OCI-LY3 (cell line): ENCODE data around the gene SLC4A9.

Experiments used
- H2AFZ ChIP-seq: fragments of 200-600, 300-600 bp; shearing (Covaris generic); 2 replicates; pipeline ENCODE4 v1.6.0; 2014; ENCODE audit warnings: antibody characterized with exemption, low read depth, low read length
- H3K27ac ChIP-seq: fragments of 200-600, 300-600 bp; sonication (generic); 2 replicates; pipeline ENCODE4 v1.5.1; 2014; ENCODE audit warnings: mild to moderate bottlenecking, low read length, moderate library complexity, mixed read lengths
- H3K27me3 ChIP-seq: fragments of 200-600, 300-600 bp; sonication (generic); 2 replicates; pipeline ENCODE4 v1.6.1; 2014; ENCODE audit warnings: low read depth, low read length, mixed read lengths
- H3K36me3 ChIP-seq: fragments of 200-600, 300-600 bp; sonication (generic); replicated peaks from 2 replicates; pipeline ENCODE3; 2014; ENCODE audit warnings: low read depth, low read length, mixed read lengths
- H3K4me1 ChIP-seq: fragments of 300-600, 200-600 bp; sonication (generic); 2 replicates; pipeline ENCODE4 v1.6.1; 2014; ENCODE audit warnings: low read length, mixed read lengths
- H3K4me2 ChIP-seq: fragments of 200-600, 300-600 bp; sonication (generic); 2 replicates; pipeline ENCODE4 v1.6.1; 2014; ENCODE audit warnings: low read length, mixed read lengths
- H3K4me3 ChIP-seq: fragments of 300-600, 200-600 bp; sonication (generic); 2 replicates; pipeline ENCODE4 v1.5.1; 2014; ENCODE audit warnings: antibody characterized with exemption, mild to moderate bottlenecking, low read length, moderate library complexity
- H3K79me2 ChIP-seq: fragments of 300-600, 200-600 bp; shearing (Covaris generic); 2 replicates; pipeline ENCODE4 v1.6.1; 2014; ENCODE audit warnings: mild to moderate bottlenecking, low read length, mixed read lengths
- H3K9ac ChIP-seq: fragments of 300-600, 200-600 bp; shearing (Covaris generic); 2 replicates; pipeline ENCODE4 v1.6.0; 2014; ENCODE audit warnings: mild to moderate bottlenecking, low read length, moderate library complexity
- H3K9me3 ChIP-seq: fragments of 200-600, 300-600 bp; shearing (Covaris generic); 2 replicates; pipeline ENCODE4 v1.6.1; 2014; ENCODE audit warnings: low read length, mixed read lengths; ENCODE audit not compliant: insufficient read depth
- H4K20me1 ChIP-seq: fragments of 200-600, 300-600 bp; sonication (generic); 2 replicates; pipeline ENCODE4 v1.6.1; 2016; ENCODE audit warnings: low read length, mixed read lengths; ENCODE audit not compliant: insufficient read depth
- EZH2phosphoT487 ChIP-seq: fragments of 200-600 bp; shearing (Covaris generic); IDR thresholded peaks from 2 replicates; pipeline ENCODE4 v1.6.1; 2018; ENCODE audit warnings: antibody characterized with exemption, mixed run types, low read depth
- TF ChIP-seq, protein P1 (sequence below): fragments of 200-600, 300-600 bp; sonication (generic); IDR thresholded peaks from 2 replicates; pipeline ENCODE4 v1.5.1; 2014; ENCODE audit warnings: antibody characterized with exemption, low read length, low read depth

SLC4A9 gene

GRCh38 chr5:140319833-140320232 is 40.2 kb upstream of the SLC4A9 start:
- no peaks in the 10 kb centered on the region for H4K20me1 ChIP-seq
- no peak overlapping the region for H3K9ac ChIP-seq
- H3K4me3 ChIP-seq, result no peak overlapping the region
- TF ChIP-seq, protein P1, sequence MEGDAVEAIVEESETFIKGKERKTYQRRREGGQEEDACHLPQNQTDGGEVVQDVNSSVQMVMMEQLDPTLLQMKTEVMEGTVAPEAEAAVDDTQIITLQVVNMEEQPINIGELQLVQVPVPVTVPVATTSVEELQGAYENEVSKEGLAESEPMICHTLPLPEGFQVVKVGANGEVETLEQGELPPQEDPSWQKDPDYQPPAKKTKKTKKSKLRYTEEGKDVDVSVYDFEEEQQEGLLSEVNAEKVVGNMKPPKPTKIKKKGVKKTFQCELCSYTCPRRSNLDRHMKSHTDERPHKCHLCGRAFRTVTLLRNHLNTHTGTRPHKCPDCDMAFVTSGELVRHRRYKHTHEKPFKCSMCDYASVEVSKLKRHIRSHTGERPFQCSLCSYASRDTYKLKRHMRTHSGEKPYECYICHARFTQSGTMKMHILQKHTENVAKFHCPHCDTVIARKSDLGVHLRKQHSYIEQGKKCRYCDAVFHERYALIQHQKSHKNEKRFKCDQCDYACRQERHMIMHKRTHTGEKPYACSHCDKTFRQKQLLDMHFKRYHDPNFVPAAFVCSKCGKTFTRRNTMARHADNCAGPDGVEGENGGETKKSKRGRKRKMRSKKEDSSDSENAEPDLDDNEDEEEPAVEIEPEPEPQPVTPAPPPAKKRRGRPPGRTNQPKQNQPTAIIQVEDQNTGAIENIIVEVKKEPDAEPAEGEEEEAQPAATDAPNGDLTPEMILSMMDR, result no peak
- TF ChIP-seq EZH2phosphoT487, result no peak
- H3K27me3 ChIP-seq, result no peaks in the 10 kb centered on the region
- H3K4me2 ChIP-seq, result no peak overlapping the region
- H3K79me2 ChIP-seq, result no peaks in the 10 kb centered on the region
- H3K9me3 ChIP-seq, result no peaks in the 10 kb centered on the region
- H3K4me1 ChIP-seq, result no peaks in the 10 kb centered on the region
- H3K36me3 ChIP-seq, result no peaks in the 10 kb centered on the region
- no peak overlapping the region for H3K27ac ChIP-seq
- no peak overlapping the region for H2AFZ ChIP-seq

GRCh38 chr5:140321796-140322195 is 38.2 kb upstream of the SLC4A9 start:
- H3K4me1 ChIP-seq, result no peaks in the 10 kb centered on the region
- TF ChIP-seq EZH2phosphoT487, result no peak
- TF ChIP-seq, protein P1, result no peak
- H3K4me3 ChIP-seq, result no peak overlapping the region
- H4K20me1 ChIP-seq, result no peaks in the 10 kb centered on the region
- H3K27ac ChIP-seq, result no peak overlapping the region
- no peaks in the 10 kb centered on the region for H3K27me3 ChIP-seq
- H3K4me2 ChIP-seq, result no peak overlapping the region
- H3K36me3 ChIP-seq, result no peaks in the 10 kb centered on the region
- no peak overlapping the region for H2AFZ ChIP-seq
- H3K9ac ChIP-seq, result no peak overlapping the region
- no peaks in the 10 kb centered on the region for H3K79me2 ChIP-seq
- no peaks in the 10 kb centered on the region for H3K9me3 ChIP-seq

DNA sequence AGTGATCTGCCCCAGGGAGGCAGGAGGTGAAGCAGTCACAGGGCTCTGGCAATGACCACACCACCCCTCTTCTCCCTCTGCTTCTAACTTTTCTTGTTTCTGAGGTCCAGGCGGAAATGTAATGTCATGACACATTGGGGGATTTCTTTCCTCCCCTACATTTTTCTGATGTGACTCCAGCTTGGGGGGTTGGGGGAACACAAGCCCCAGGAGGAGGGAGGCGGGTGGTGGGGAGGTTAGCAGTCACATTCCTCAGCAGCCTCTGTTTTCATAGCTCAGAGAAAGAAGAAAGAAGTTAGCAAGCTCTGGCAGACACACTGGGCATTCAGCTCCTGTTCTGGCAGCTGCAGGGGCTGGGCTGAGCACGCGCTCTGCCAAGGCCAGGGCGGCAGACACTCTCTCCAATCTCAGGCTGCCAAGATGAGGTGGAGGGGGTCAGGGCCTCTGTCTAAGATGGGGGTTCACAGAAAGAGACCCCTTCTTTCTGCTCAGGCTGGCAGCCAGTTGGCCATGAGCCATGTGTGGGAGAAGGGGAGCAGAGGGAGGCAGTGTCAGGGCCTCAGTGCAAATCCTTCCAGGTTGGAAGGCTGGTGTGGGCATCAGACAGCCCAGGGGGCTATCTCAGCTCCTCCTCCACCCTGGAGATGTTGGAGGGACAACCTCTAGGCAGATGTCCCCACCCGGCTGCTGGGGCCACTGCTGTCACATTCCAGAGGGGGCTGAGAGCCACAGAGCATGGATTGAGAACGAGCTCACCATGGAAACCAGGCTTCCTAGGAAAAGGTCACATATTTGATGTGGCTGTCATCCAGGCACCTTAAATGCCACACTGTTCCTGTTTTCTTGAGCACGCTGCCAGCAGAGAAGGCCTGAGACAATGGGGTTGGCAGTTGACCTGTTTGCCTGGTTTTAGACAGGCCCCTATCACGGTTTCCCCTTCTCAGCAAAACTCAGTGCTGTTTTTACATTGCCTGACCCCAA is 37.0 kb upstream of the SLC4A9 start:
- Histone ChIP-seq H3K27ac (no peak overlapping the region), H3K4me1 (no peaks in the 10 kb centered on the region), H3K79me2 (no peaks in the 10 kb centered on the region), H3K27me3 (no peaks in the 10 kb centered on the region), H3K4me3 (no peak overlapping the region), H3K4me2 (no peak overlapping the region), H4K20me1 (no peaks in the 10 kb centered on the region), H2AFZ (no peak overlapping the region), H3K9me3 (no peaks in the 10 kb centered on the region), H3K36me3 (no peaks in the 10 kb centered on the region), H3K9ac (no peak overlapping the region)
- no peak for TF ChIP-seq EZH2phosphoT487
- TF ChIP-seq, protein P1, result no peak

- H3K9ac ChIP-seq, result no peak overlapping the region
- H3K4me1 ChIP-seq, result no peaks in the 10 kb centered on the region
- TF ChIP-seq, protein P1, result no peak
- no peak for TF ChIP-seq EZH2phosphoT487
- H3K79me2 ChIP-seq, result no peaks in the 10 kb centered on the region
- no peaks in the 10 kb centered on the region for H3K9me3 ChIP-seq
- no peak overlapping the region for H2AFZ ChIP-seq
- no peaks in the 10 kb centered on the region for H4K20me1 ChIP-seq
- H3K4me3 ChIP-seq, result no peak overlapping the region
- H3K27ac ChIP-seq, result no peak overlapping the region
- no peaks in the 10 kb centered on the region for H3K36me3 ChIP-seq
- H3K4me2 ChIP-seq, result no peak overlapping the region
- no peaks in the 10 kb centered on the region for H3K27me3 ChIP-seq
These were observed 35.9 kb upstream of the SLC4A9 start for GRCh38 chr5:140324041-140324600.
